22Rv1 (cell line): Measurements from ENCODE around the gene NCAM2.

ENCODE experiments used
- ZFX ChIP-seq: fragments of 450-650 bp; IDR thresholded peaks from 2 replicates; pipeline ENCODE4 v1.6.1; 2017; ENCODE audit warnings: antibody characterized with exemption, borderline replicate concordance
- TF ChIP-seq, protein P1 (sequence below): fragments of 450-650 bp; IDR thresholded peaks from 2 replicates; pipeline ENCODE4 v1.5.1; 2017; ENCODE audit warnings: mild to moderate bottlenecking

DNA sequence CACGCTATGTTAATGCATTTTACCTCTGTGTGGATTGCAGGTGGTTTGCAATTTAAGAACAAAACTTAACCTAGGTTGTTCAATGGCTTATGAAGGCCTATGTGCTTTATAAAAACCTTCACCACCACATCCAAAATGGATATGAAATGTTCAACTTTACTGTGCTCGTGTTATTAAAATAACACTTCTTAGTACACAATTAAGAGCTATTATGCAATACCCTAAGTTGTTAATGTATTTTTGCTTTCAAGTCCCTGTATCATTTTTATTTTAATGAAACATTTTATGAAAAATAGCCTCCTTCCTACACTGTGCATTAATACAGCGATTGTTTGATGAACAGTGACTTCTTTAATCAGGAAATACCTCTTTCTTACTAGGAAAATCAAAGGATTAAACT lies 12.0 kb downstream of the NCAM2 start:
- TF ChIP-seq, protein P1, sequence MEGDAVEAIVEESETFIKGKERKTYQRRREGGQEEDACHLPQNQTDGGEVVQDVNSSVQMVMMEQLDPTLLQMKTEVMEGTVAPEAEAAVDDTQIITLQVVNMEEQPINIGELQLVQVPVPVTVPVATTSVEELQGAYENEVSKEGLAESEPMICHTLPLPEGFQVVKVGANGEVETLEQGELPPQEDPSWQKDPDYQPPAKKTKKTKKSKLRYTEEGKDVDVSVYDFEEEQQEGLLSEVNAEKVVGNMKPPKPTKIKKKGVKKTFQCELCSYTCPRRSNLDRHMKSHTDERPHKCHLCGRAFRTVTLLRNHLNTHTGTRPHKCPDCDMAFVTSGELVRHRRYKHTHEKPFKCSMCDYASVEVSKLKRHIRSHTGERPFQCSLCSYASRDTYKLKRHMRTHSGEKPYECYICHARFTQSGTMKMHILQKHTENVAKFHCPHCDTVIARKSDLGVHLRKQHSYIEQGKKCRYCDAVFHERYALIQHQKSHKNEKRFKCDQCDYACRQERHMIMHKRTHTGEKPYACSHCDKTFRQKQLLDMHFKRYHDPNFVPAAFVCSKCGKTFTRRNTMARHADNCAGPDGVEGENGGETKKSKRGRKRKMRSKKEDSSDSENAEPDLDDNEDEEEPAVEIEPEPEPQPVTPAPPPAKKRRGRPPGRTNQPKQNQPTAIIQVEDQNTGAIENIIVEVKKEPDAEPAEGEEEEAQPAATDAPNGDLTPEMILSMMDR = no peak
- TF ChIP-seq ZFX = no peak
